Measurements from ENCODE around the gene SNAI1.

- TF ChIP-seq, protein P1, sequence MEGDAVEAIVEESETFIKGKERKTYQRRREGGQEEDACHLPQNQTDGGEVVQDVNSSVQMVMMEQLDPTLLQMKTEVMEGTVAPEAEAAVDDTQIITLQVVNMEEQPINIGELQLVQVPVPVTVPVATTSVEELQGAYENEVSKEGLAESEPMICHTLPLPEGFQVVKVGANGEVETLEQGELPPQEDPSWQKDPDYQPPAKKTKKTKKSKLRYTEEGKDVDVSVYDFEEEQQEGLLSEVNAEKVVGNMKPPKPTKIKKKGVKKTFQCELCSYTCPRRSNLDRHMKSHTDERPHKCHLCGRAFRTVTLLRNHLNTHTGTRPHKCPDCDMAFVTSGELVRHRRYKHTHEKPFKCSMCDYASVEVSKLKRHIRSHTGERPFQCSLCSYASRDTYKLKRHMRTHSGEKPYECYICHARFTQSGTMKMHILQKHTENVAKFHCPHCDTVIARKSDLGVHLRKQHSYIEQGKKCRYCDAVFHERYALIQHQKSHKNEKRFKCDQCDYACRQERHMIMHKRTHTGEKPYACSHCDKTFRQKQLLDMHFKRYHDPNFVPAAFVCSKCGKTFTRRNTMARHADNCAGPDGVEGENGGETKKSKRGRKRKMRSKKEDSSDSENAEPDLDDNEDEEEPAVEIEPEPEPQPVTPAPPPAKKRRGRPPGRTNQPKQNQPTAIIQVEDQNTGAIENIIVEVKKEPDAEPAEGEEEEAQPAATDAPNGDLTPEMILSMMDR (IDR thresholded peaks at IDR 0.05): peak; percentile 97 to 100 (median 100)
- TF ChIP-seq POLR2A (IDR thresholded peaks at IDR 0.05): no peak
Observed at GRCh38 chr20:49979030-49979832, 3.5 kb upstream of the SNAI1 start.
